ENCODE data around the gene HSPA1L. TPM values are rescaled to one million over a fixed set of nuclear protein-coding genes. Genes with fewer than 3 reads are reported as not detected.
"Not testable (repeated sequence)": the region's sequence is repeated elsewhere in the genome, so short reads cannot be mapped to it uniquely, and the experiment has no call there.

Gene HSPA1L
- total RNA-seq, 1 experiment from 2014 or later = 2.5 TPM

DNA sequence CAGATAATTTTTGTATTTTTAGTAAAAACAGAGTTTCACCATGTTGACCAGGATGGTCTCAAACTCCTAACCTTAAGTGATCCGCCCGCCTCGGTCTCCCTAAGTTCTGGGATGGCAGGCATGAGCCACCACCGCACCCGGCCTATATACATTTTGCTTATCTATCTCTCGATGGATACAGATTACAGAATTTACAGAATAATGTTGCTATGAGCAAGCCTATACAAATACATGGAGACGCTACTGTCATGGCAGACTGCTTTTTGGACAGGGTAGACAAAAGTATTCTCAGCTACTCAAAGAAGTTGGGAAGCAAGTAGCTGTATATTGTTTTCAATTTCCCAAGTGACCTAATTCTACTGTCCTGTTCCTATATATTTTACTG, 1.6 kb downstream of the HSPA1L start:
- no peak for DNase-seq (ENCODE audit: low read depth)

DNA sequence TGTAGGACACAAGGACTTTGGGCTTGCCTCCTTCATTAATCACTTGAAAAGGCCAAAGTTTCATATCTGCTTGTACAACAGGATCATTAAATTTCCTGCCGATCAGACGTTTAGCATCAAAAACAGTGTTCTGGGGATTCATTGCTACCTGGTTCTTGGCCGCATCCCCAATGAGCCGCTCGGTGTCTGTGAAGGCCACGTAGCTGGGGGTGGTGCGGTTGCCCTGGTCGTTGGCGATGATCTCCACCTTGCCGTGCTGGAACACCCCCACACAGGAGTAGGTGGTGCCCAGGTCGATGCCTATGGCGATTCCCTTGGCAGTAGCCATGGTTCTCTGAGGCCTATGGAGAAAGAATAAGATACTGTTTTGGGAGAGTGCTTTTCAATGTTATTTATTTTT, 3.4 kb downstream of the HSPA1L start:
- DNase-seq (ENCODE audit: low read depth) = no peak

DNA sequence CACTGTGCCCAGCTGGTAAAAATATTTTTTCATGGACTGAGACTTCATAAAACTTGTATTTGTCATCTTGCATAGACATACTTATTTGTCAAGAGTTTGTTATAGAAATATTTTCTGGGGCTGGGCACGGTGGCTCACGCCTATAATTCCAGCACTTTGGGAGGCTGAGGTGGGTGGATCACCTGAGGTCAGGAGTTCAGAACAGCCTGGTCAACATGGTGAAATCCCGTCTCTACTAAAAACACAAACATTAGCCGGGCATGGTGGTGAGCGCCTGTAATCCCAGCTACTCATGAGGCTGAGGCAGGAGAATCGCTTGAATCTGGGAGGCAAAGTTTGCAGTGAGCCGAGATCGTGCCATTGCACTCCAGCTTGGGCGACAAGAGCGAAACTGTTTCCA, 6.5 kb downstream of the HSPA1L start:
- DNase-seq (ENCODE audit: low read depth) = not testable (repeated sequence)

DNA sequence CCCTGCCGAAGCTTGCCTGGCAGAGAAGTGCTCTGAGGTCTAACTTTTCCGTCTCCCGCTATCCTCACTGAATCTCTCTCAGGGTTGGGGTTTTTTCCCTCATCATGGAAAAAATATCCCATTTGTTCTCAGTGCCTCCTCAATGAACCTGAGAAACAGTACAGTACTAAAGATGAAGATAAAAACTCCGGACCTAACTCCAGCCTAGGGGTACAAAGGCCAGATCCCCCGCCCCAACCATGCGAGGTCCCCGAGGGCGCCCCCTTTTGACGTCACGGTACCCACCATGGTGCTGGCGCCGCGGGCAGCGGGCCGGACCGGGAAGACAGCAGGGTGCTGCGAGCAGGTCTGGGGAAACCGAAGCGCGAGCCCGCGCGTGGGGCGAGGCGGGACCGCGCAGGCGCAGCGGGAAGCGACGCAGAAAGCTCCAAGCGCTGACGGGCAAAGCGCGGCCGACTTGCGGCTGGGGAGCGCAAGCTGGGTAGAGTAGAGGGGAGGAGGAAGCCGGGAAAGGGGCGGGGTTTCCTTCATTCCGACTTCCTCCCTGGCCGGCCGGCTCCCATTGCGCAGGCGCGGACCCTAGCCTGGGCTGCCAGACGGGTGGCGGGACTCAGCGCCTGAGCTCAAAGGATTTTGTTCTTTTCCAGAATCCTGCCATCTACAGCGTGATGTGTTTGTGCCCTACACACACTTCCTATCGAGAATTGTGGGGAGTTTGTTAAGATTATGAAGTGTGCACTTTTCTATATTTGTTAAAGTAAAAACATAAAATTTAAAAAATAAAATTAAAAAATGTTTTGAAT, 8.4 kb downstream of the HSPA1L start, which contains the start of gene LSM2:
LSM2 (minus strand) TSS at position 497 of the 803 bp plus-strand sequence; CDS start at position 288, 209 bp downstream.
- peak; percentile 99 for DNase-seq (ENCODE audit: low read depth)

DNA sequence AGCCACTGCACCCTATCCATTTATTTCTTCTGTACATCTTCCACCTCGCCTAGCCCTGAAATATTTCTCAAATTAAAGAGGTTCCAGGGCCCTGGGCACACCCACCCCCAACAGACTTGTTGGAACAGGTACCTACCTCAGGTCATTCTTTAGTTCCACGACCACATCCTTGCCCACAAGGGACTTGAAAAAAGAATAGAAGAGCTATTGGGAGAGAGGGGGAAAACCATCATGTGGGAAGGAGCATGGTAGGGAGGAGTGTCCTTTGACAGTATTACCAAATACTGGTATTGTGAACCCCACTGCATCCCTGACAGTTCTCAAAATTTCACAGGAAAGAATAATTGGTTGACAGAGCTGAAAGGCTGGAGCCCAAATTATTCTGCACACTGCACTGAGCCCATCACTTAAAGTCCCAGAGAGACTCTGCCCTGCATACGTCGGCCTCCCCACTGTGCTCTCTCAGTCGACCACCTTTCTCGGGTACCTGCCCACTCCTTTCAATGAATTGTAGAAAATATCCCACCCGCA, 9.1 kb downstream of the HSPA1L start:
- DNase-seq (ENCODE audit: low read depth) = no peak

DNA sequence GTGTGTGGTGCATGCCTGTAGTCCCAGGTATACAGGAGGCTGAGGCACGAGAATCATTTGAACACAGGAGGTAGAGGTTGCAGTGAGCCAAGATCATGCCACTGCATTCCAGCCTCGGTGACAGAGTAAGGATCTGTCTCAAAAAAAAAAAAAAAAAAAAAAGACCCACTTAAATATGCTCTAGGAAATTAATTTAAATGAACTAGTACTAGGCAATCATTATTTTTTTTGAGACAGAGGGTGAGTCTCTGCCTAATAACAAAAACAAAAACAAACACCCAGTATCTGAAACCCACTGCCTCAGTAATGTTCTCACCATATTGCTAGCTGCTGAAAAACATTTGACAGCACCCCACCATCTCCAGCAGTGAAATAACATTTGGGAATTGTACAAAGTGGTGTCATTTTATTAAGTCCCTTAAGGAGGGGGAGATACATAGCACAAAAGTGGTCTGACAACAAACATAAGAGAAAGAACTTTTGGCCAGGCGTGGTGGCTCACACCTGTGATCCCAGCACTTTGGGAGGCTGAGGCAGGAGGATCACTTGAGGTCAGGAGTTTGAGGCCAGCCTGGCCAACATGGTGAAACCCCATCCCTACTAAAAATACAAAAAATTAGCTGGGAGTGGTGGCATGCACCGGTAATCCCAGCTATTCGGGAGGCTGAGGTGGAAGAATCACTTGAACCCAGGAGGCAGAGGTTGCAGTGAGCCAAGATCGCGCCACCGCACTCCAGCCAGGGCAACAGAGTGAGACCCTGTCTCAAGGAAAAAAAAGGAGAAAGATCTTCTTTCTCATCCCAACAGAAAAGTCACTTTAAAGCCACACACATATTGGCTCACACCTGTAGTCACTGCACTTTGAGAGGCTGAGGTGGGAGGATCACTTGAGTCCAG, 13.8 kb downstream of the HSPA1L start:
- not testable (repeated sequence) for DNase-seq (ENCODE audit: low read depth)

DNA sequence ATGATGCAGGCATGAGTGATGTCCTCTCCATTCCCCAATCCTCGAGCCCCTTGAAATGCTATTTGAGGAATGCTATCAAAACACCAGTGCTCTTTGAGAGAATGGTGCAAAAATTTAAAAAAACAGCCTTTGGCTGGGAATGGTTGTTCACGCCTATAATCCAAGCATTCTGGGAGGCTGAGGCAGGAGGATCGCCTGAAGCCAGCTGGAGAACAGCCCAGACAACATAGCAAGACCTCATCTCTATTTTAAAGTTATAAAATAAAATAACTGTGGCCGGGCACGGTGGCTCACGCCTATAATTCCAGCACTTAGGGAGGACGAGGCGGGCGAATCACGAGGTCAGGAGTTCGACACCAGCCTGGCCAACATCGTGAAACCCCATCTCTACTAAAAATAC, 15.3 kb downstream of the HSPA1L start:
- no peak for DNase-seq (ENCODE audit: low read depth)

DNA sequence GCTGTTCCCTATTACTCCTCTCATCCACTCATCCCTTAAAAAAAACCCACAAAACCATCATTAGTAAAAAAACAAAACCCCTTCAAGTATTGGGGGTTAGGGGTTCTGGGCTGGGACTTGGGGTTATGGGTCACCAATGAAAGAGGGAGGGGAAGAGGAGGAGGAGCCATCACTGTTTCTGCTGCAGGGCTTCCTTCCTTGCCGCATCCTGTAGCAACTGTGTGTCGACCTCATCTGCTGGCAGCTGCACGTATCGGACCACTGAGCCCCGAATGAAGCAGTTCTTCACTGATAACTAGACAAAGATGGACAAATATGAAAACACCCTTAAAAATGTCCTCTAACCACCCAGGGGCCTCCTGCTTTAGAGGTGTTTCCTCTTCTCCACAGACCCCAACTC, 17.5 kb downstream of the HSPA1L start:
- no peak for DNase-seq (ENCODE audit: low read depth)

DNA sequence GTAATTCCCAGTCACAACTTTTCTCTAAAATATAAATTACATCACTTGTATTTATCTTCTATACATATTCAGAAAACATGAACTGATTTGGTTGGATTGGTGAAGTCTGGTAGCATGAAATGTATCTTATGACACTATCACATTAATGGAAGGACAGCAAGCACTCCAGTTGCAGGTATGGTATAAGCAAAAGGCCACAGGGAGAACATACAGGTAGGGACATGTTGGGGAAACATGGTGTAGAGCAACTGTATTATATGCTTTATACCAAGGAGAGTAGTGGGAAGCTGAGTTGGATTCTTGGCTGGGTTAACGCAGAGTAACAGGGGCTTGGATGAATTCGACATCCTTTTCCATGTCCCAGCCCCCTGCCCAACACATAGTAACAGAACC, 18.1 kb downstream of the HSPA1L start:
- DNase-seq (ENCODE audit: low read depth) = no peak

DNA sequence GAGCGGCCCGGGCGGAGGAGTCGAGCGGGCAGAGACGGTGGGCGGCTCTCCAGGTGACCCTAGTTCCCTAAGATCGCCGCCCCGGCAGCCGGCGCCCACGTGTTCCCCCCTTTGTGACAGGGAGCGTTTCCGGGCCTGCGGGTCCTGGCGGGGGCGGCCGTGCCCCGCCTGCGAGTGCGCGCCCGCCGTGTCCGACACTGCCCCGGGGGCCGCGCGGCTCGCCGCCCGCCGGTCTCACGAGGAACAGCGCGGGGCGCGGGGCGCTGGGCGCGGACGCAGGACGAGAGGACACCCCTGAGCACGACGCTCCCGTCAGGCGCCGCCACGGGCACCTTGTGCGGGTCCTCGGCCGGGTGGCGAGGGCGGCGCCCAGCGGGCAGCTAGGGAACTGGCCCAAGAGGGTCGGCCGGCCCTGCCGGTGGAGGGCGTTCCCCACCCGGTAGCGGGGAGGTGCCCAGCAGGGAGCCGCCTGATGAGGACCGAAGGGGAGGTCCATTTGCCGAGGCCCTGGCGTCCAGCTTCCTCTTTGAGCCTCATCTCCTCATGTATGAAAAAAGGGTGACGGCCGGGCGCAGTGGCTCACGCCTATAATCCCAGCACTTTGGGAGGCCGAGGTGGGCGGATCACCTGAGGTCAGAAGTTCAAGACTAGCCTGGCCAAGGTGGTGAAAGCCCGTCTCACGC, 19.3 kb downstream of the HSPA1L start, which contains the start of gene VARS1:
VARS1 (minus strand) TSS at position 137 of the 683 bp plus-strand sequence. CDS start 535 bp downstream, outside the sequence.
- DNase-seq (ENCODE audit: low read depth) = peak; percentile 92

DNA sequence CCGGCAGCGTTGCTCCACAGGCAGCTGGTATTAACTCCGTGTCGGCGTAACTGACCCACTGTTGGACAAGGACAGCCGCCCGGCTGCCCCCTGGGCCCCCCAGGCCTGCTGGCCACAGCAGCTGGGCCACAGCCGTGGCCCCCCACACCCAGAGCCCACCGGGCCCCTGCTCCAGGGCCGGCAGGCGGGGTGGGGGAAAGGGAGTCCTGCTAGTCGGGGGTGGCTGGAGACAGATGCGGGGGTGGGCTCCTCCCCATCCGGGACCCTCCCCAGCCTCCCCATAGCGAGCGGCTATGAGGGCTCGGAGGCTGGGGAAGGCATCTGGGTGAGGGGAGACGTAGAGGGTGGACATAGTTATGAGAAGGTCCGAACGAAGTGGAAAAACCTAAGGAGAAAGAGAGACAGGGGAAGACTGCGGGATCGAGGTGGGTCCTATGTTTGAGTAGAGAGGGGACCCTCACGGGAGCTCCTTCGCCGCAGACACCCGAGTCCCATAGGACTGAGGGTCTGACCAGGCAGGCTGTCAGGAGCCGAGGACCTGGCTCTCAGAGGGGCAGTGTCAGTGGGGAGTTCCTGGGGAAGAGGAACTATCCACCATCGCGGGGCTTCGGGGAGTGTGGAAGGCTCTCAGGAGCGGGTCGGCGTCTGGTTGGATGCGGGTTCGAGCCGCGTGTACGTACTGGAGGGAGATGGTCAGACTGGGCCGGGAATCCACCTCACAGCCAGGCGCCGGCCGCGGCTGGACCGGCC, 20.0 kb downstream of the HSPA1L start:
- peak; percentile 69 for DNase-seq (ENCODE audit: low read depth)

DNA sequence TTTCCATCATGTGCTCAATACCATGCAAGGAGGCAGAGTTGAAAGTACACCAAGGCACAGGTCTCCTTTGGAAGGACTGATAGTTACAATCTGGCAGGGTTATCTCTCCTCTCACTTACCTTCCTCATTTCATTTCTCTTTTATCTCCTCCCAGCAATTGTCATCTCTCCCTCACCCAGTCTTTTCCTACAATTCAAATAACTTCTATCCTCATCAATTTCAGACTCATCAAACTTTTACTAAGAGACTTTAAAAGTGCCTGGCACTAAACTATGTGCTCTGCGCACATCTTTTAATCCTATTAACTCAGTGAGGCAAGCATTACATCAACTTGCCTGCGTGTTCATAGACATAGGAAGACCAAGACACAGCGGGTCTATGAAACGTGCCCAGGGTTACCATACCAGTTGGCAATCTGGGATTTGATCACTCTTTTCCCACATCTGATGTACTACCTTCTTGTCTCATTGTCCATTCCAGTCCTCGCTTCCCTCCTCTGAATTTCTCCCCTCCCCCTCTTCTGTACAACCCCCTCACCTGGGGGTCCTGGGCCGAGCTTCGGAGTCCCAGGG, 20.7 kb downstream of the HSPA1L start:
- DNase-seq (ENCODE audit: low read depth) = peak; percentile 48

DNA sequence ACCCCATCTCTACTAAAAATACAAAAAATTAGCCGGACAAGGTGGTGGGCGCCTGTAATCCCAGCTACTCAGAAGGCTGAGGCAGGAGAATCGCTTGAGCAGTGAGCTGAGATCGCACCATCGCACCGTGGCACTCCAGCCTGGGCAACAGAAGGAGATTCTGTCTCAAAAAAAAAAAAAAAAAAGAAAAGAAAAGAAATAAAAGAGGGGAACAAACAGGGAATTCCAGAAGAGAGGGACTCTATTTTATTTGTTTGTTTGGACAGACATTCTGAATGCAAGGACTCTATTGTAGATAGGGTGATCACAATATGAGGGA, 21.2 kb downstream of the HSPA1L start:
- not testable (repeated sequence) for DNase-seq (ENCODE audit: low read depth)

DNA sequence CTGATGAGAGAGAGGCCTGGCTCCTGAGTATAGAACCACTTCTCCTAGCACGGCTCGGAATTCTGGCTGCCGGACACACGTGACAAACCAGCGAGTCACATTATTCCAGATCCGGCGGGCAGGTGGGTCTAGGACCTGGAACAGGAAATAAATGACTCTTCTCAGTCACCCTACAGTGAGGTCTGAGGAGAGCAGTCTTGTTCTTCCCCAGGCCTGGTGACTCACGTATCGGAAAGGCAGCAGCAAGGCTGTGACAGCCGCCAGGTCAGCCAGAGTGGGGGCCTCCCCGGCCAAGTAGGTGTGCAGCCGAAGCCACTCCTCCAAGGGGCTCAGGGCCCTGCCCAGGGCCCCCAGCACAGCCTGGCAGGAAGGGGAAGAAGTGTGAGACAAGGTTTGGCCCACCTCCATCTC, 22.3 kb downstream of the HSPA1L start:
- peak; percentile 96 for DNase-seq (ENCODE audit: low read depth)

DNA sequence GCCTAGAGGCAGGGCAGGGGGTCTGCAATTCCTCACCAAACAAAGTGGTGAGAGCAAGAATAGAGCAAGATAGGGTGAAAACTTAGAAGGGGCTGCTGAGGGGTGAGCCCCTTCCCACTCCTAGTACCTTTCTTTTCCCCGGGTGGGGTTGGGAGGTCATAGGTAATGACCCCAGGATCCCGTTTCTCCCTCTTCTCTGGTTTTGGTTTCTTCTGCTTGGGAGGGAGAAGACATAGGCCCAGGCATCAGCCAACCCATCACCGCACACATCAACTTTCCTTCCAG, 23.1 kb downstream of the HSPA1L start:
- DNase-seq (ENCODE audit: low read depth) = no peak

DNA sequence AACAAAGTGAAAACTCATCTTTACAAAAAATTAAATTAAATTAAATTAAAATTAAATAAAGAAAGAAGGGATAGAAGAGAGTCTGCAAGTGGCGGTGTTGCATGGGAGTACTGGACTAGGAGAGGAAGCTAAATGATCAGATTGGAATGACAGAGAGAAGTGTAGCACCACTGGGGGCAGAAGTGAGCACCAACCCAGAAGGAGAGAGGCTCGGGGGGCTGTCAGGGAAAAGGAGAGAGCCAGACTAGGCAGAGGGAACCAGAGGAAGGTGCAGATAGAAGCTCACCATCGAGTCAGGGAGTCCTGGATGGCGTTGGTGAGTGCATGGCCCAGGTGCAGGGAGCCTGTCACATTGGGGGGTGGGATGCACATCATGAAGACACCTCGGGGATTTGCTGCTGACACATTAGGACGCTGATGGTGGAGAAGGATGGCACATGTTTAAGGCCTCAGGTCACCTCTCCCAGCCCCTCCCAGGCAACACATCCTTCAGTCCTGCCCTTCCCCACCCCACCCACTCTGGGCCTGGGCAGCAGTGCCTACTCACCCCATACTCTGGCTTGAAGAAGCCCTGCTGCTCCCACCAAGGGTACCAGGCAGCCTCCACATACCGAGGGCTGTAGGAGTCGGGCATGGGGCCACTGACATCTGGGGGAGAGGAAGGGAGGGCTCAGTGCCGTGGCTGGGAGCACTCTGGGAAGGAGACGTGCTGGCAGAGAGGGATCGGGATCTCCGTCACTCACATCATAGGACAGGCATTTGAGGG, 23.6 kb downstream of the HSPA1L start:
- DNase-seq (ENCODE audit: low read depth) = peak; percentile 45

DNA sequence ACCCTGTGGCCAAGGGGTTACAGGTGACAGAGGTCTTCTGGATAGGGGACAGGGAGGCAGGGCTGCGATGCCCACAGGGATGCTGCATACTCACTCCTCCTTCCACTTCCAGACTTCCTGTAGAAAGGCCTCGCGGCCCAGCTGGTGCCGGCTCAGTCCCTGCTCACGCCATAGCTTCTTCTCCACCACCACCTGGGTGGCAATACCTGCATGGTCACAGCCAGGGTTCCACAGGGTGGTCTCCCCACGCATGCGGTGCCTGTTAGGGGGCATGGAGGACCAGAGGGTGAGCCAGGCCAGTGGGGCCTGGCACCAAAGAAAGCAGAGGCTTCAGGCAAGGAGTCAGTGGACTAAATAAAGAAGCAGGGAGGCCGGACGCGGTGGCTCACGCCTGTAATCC, 29.6 kb downstream of the HSPA1L start:
- DNase-seq (ENCODE audit: low read depth) = no peak

DNA sequence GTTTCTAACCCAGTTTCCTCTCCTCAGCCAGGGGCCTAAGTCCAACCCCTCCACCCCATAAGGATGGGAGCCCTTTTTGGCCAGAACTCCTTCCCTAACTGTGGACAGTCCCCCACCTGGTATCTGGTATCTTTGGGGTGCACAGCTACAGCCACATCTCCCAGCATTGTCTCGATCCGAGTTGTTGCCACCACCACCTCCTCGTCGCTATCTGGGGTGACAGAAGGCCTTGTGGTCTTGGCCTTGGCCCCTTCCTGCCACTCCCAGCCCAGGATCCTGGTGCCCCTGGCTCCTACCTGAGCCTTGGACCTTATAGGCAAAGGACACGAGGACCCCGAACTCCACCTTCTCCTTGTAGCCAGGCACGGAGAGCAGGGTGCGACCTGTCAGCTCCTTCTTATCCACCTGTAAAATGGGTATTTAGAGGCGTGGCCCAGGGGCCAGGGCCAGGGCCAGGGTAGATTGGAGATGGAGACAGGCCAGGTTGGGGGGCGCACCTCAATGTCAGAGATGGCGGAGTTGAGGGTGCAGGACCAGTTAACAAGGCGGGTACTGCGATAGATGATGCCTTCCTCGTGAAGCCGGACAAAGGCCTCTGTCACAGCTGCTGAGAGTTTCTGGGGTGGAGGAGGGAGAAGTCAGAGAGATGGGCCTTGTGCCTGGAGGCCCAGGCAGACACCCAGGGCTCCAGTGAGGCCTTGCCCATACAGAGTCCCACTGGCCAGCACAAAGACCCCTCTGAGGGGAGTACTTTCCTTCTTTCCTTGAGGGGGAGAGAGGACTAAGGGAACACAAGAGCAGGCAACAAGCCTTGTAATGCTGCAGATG, 30.8 kb downstream of the HSPA1L start:
- no peak for DNase-seq (ENCODE audit: low read depth)

DNA sequence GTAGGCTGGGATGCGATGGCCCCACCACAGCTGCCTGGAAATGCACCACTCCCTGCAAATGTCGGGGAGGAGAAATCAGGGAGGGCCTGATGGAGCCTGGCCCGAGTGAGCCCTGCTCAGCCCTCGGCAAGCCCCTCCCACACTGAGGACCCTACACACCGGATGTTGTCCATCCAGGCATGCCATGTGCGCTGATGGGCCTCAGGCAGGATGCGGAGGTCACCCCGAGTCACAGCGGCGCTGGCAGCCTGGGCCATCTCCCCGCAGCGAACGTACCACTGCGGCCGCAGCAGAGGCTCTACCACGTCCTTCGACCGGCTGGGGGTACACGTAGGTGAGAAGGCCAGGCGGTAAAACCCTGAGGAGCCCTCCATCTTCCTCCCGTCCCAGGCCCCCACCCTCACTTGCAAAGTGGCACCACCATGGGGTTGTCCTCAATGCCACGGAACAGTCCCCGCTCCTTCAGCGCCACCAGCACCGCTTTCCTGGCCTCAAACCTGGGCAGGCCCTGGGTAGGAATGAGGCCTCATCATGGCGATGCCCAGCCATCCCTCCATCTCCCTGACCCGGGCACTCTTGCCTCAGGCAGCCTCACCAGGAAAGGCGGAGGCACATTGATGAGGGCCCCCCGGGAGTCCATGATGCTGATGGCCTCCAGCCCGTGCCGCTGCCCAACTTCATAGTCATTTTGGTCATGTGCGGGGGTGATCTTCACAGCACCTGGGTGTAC, 32.8 kb downstream of the HSPA1L start:
- DNase-seq (ENCODE audit: low read depth) = no peak
